ENCODE data around the gene BDH2.

Gene BDH2

GRCh38 chr4:103029300-103029699, 70.3 kb downstream of the BDH2 start:
- in situ Hi-C loops (cut with HindIII; ENCODE audit: low sequenced_read_pairs): no loop called here

All from DLD1 (cell line).